PC-3 (cell line): ENCODE results near the gene VWA8.

ENCODE experiments used
- CTCF ChIP-seq: fragments of 300-600 bp; sonication (generic); conservative IDR thresholded peaks from 2 replicates; pipeline ENCODE4 v1.5.1; 2017; ENCODE audit warnings: antibody characterized with exemption, low read depth, mild to moderate bottlenecking, low read length
- EZH2phosphoT487 ChIP-seq: fragments of 300-600 bp; sonication (generic); IDR thresholded peaks from 2 replicates; pipeline ENCODE4 v1.6.1; 2018; ENCODE audit warnings: mild to moderate bottlenecking, antibody characterized with exemption, low read length, borderline replicate concordance

GRCh38 chr13:41668130-41668757 is 292.7 kb downstream of the VWA8 start:
- TF ChIP-seq CTCF, result peak; percentile 81
- TF ChIP-seq EZH2phosphoT487, result no peak
